ENCODE results near the gene FUCA1. TPM values are rescaled to one million over a fixed set of nuclear protein-coding genes. Genes with fewer than 3 reads are reported as not detected.
"Not testable (repeated sequence)": the region's sequence is repeated elsewhere in the genome, so short reads cannot be mapped to it uniquely, and the experiment has no call there.

The FUCA1 gene
- total RNA-seq, 3 donors from 2014 or later, result 82.2 to 171 (median 159) TPM

DNA sequence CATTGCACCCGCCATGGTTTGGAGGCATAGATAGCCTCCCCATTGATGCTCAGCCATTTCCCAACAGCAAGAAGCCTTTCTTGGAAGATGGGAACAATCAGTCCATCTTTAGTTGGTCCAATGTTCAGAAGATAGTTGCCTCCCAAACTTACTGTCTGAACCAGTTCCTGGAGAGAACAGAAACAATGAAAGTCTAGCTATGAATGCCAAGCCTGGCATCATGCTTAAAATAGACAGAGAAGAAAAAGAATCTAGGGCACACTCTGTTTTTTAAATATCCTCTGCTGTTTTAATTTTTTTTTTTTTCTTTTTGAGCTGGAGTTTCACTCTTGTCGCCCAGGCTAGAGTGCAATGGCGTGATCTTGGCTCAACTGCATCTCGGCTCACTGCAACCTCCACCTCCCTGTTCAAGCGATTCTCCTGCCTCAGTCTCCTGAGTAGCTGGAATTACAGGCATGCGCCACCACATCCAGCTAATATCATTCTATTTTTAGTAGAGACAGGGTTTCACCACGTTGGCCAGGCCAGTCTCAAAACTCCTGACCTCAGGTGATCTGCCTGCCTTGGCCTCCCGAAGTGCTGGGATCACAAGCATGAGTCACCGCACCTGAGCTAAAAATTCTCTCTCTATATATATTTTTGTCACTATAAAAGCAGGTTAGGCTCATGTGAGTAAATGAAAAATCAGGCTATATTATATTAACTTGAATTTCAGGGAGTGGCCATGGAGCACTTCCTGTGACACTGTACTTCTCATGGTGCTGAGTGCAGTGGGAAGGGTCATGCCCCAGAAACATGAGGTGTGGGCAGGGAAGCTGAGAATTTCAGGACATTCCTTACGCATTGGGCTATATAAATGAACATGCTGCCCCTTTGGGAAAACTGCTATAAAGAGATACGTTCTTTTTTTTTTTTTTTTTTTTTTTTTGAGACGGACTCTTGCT, 19.1 kb downstream of the FUCA1 start:
- H3K9me3 ChIP-seq, result peaks cover 4% of the 10 kb centered on the region
- intact Hi-C loops (cut with DNase I, micrococcal nuclease), result no loop called here
- TF ChIP-seq, protein P1, sequence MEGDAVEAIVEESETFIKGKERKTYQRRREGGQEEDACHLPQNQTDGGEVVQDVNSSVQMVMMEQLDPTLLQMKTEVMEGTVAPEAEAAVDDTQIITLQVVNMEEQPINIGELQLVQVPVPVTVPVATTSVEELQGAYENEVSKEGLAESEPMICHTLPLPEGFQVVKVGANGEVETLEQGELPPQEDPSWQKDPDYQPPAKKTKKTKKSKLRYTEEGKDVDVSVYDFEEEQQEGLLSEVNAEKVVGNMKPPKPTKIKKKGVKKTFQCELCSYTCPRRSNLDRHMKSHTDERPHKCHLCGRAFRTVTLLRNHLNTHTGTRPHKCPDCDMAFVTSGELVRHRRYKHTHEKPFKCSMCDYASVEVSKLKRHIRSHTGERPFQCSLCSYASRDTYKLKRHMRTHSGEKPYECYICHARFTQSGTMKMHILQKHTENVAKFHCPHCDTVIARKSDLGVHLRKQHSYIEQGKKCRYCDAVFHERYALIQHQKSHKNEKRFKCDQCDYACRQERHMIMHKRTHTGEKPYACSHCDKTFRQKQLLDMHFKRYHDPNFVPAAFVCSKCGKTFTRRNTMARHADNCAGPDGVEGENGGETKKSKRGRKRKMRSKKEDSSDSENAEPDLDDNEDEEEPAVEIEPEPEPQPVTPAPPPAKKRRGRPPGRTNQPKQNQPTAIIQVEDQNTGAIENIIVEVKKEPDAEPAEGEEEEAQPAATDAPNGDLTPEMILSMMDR (IDR thresholded peaks at IDR 0.05), result no peak
- ATAC-seq, result no peak
- peaks cover 4% of the 10 kb centered on the region for H3K36me3 ChIP-seq (ENCODE audit: low read depth)
- H3K4me1 ChIP-seq (ENCODE audit: low read depth), result no peaks in the 10 kb centered on the region
- DNase-seq, result no peak
- no peak overlapping the region for H3K4me3 ChIP-seq

DNA sequence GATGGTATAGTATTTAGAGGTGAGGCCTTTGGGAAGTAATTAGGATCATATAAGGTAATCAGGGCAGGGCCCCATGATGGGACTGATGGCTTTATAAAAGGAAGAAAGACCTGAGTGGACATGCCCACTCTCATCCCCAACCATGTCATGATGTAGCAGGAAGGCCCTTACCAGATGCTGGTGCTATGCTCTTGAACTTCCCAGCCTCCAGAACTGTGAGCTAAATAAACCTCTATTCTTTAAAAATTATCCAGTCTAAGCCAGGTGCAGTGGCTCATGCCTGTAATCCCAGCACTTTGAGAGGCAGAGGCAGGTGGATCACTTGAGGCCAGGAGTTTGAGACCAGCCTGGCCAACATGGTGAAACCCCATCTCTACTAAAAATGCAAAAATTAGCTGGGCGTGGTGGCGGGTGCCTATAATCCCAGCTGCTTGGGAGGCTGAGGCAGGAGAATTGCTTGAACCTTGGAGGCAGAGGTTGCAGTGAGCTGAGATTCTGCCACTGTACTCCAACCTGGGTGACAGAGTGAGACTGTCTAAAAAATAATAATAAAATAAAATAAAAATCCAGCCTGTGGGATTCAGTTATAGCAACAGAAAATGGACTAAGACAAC, 20.5 kb downstream of the FUCA1 start:
- H3K36me3 ChIP-seq (ENCODE audit: low read depth); DNase-seq; H3K4me3 ChIP-seq; H3K4me1 ChIP-seq (ENCODE audit: low read depth); H3K9me3 ChIP-seq; ATAC-seq; intact Hi-C loops (cut with DNase I, micrococcal nuclease): not testable (repeated sequence)

DNA sequence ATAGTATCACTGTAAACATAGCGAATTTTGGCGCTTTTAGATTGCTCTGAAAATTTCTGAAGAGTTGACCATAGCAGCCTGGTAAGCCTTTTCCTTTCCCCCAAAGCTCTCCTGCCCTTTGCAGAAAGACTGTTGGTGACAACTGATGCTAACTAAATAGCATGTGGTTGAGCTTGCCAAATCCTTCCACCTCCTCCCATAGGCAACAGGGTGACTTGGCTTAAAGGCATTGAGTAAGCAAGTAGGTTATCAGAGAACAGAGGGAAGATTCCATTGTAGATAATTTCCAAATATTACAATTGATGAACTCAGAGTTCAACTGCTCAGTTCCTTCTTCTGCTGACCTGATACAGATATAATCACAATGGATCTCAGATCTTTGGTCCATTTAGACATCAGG, 22.9 kb downstream of the FUCA1 start:
- TF ChIP-seq, protein P1 (IDR thresholded peaks at IDR 0.05), result no peak
- Histone ChIP-seq H3K4me1 (ENCODE audit: low read depth) (no peaks in the 10 kb centered on the region), H3K36me3 (ENCODE audit: low read depth) (peaks cover 4% of the 10 kb centered on the region), H3K9me3 (peaks cover 4% of the 10 kb centered on the region), H3K4me3 (no peak overlapping the region)
- intact Hi-C loops (cut with DNase I, micrococcal nuclease), result no loop called here
- ATAC-seq, result no peak
- DNase-seq, result no peak

DNA sequence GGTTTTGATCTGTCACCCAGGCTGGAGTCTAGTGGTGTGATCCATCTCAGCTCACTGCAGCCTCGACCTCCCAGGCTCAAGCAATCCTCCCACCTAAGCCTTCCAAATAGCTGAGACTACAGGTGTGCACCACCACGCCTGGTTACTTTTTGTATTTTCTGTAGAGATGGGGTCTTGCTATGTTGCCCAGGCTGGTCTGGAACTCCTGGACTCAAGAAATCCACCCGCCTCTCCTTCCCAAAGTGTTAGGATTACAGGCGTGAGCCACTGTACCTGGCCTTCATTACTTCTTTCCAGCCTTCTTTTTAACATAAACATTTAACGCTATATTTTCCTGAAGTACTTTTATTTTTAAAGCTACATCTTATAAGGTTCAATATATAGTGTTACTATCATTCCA, 24.4 kb downstream of the FUCA1 start:
- peaks cover 4% of the 10 kb centered on the region for H3K36me3 ChIP-seq (ENCODE audit: low read depth)
- H3K4me3 ChIP-seq, result no peak overlapping the region
- intact Hi-C loops (cut with DNase I, micrococcal nuclease), result no loop called here
- TF ChIP-seq, protein P1 (IDR thresholded peaks at IDR 0.05), result no peak
- DNase-seq, result no peak
- peaks cover 3% of the 10 kb centered on the region for H3K4me1 ChIP-seq (ENCODE audit: low read depth)
- H3K9me3 ChIP-seq, result peaks cover 4% of the 10 kb centered on the region
- ATAC-seq, result no peak

DNA sequence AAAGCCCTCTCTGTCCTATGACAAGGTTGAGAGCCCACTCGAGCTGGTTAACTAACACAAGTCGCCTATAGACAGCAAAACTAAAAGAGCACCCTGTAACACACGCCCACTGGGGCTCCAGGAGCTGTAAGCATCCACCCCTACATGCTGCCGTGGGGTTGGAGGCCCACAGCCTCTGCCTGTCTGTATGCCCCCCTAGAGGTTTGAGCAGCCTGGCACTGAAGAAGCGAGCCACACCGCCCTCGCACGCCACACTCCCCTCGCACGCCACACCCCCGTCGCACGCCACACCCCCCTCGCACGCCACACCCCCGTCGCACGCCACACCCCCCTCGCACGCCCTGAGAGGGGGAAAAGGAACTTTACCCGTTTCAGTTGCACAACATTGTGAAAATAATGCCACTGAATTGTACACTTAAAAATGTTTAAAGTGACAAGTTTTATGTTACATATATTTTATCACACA, 29.7 kb downstream of the FUCA1 start:
- peak; percentile 100 for ATAC-seq
- TF ChIP-seq, protein P1 (IDR thresholded peaks at IDR 0.05), result no peak
- intact Hi-C loops (cut with DNase I, micrococcal nuclease), result no loop called here
- Histone ChIP-seq H3K4me1 (ENCODE audit: low read depth) (peaks cover 16% of the 10 kb centered on the region), H3K36me3 (ENCODE audit: low read depth) (no peaks in the 10 kb centered on the region), H3K4me3 (no peak overlapping the region), H3K9me3 (no peaks in the 10 kb centered on the region)
- peak; percentile 70 to 88 (median 82) for DNase-seq

DNA sequence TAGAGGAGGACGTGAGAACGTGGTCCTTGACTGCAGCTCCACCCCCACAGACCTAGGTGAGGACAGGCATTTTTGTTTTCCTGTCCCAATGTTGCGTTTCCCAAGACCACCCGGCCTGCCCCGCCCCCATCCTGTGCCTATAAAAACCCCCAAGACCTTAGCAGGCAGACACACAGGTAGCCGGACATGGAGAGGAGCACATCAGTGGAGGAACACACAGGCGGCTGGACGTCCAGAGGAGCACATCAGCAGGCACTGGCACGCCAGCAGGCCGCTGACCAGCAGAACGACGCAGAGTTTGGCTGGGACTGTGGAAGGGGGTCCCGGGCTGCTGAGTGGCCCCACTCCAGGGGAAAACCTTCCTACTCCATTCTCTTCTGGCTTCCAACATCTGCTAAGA, 30.2 kb downstream of the FUCA1 start:
- intact Hi-C loops (cut with DNase I, micrococcal nuclease), result no loop called here

More for the DNA sequence above, 30.2 kb downstream of the FUCA1 start:
- Histone ChIP-seq H3K4me1 (ENCODE audit: low read depth) (peaks cover 16% of the 10 kb centered on the region), H3K36me3 (ENCODE audit: low read depth) (no peaks in the 10 kb centered on the region), H3K9me3 (no peaks in the 10 kb centered on the region), H3K4me3 (no peak overlapping the region)
- peak; percentile 23 to 49 (median 46) for DNase-seq
- ATAC-seq, result peak; percentile 15
- TF ChIP-seq, protein P1 (IDR thresholded peaks at IDR 0.05), result no peak
